Cerebellar cortex (tissue), 1 donor: Measurements from ENCODE around the gene FAM83D.
A peak's percentile ranks its signal among the peaks of the same experiment; 100 is the strongest.

Experiments used
- DNase-seq: peaks from one replicate; pipeline ENCODE4 v3.0.0-alpha.2; 2015; ENCODE audit warnings: low spot score

Gene FAM83D

GRCh38 chr20:38926142-38926933, at the start of gene FAM83D:
FAM83D (plus strand) TSS chr20:38926417; CDS start chr20:38926443, 26 bp downstream.
- DNase-seq, result peak; percentile 98

- DNase-seq, result no peak
These were observed 48.7 kb upstream of the FAM83D start for GRCh38 chr20:38877483-38877882.

- no peak for DNase-seq
These were observed 47.4 kb upstream of the FAM83D start for GRCh38 chr20:38878866-38879265.

- no peak for DNase-seq
These were observed 45.1 kb upstream of the FAM83D start for GRCh38 chr20:38880952-38881735.

- no peak for DNase-seq
These were observed 44.3 kb upstream of the FAM83D start for GRCh38 chr20:38881806-38882440.

GRCh38 chr20:38882600-38882999, 43.6 kb upstream of the FAM83D start:
- no peak for DNase-seq

- peak; percentile 95 for DNase-seq
These were observed 42.9 kb upstream of the FAM83D start for GRCh38 chr20:38883081-38883980.

- no peak for DNase-seq
These were observed 42.1 kb upstream of the FAM83D start for GRCh38 chr20:38883981-38884733.

GRCh38 chr20:38885357-38885756, 40.9 kb upstream of the FAM83D start:
- peak; percentile 35 for DNase-seq

GRCh38 chr20:38888059-38888831, 38.0 kb upstream of the FAM83D start:
- DNase-seq, result no peak

GRCh38 chr20:38889050-38889449, 37.2 kb upstream of the FAM83D start:
- DNase-seq, result no peak

- DNase-seq, result no peak
These were observed 36.3 kb upstream of the FAM83D start for GRCh38 chr20:38889792-38890496.

GRCh38 chr20:38890497-38890818, 35.8 kb upstream of the FAM83D start:
- DNase-seq, result no peak

- DNase-seq, result no peak
These were observed 33.9 kb upstream of the FAM83D start for GRCh38 chr20:38892091-38892981.

GRCh38 chr20:38893056-38893564, 33.1 kb upstream of the FAM83D start:
- DNase-seq, result no peak

- peak; percentile 81 for DNase-seq
These were observed 32.6 kb upstream of the FAM83D start for GRCh38 chr20:38893565-38894090.

GRCh38 chr20:38894091-38894847, 31.9 kb upstream of the FAM83D start:
- DNase-seq, result peak; percentile 46
